ENCODE results near the gene CARM1. TPM values are rescaled to one million over a fixed set of nuclear protein-coding genes. Genes with fewer than 3 reads are reported as not detected.

CARM1 gene
- total RNA-seq, 2 donors from 2014 or later, result 15.3 to 19.8 TPM

DNA sequence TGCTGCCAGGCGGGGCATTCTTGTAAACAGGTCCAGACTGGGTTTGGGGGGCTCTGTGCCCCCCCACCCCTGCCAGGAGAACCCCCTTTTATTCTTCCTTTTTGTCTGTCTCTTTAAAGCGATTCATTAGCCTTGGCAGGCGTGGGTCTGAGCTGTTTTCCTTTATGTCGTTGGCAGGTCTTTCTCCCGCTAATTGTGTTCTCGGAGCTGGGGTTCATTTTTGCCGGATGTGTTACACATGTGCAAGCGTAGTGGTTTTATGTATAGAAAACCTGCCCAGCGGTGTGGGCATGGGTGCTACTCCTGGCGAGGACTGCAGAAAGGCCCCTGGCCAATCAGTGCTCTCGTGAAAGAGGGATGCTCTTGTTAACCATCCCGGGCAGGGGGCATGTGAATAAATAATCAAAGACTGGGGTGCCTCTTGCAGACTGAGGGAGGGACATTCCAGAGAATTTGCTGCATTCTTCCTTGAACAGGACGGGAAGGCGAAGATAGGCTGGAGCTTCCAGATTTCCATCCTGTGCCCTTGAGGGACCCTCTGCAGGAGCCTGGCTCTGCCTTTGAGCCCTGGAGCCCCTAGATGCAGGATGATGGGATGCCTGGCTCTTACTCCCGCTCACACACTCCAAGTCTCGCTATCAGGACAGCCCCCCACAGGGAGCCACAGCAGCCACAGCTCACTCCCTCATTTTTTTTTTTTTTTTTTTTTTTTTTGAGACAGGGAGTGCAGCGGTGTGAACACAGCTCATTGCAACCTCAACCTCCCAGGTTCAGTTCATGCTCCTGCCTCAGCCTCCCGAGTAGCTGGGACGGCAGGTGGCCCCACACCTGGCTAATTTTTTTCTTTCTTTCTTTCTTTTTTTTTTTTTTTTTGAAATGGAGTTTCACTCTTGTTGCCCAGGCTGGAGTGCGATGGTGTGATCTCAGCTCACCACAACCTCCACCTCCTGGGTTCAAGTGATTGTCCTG lies 14.1 kb downstream of the CARM1 start:
- no peak for DNase-seq (ENCODE audit: low spot score)
- Histone ChIP-seq H3K27me3 (no peaks in the 10 kb centered on the region), H3K36me3 (no peaks in the 10 kb centered on the region), H3K27ac (no peak overlapping the region), H3K4me1 (peaks cover 0 to 49% of the 10 kb centered on the region in 2 donors), H3K9me3 (no peaks in the 10 kb centered on the region), H3K4me3 (no peak overlapping the region)
- TF ChIP-seq, protein P1, sequence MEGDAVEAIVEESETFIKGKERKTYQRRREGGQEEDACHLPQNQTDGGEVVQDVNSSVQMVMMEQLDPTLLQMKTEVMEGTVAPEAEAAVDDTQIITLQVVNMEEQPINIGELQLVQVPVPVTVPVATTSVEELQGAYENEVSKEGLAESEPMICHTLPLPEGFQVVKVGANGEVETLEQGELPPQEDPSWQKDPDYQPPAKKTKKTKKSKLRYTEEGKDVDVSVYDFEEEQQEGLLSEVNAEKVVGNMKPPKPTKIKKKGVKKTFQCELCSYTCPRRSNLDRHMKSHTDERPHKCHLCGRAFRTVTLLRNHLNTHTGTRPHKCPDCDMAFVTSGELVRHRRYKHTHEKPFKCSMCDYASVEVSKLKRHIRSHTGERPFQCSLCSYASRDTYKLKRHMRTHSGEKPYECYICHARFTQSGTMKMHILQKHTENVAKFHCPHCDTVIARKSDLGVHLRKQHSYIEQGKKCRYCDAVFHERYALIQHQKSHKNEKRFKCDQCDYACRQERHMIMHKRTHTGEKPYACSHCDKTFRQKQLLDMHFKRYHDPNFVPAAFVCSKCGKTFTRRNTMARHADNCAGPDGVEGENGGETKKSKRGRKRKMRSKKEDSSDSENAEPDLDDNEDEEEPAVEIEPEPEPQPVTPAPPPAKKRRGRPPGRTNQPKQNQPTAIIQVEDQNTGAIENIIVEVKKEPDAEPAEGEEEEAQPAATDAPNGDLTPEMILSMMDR (IDR thresholded peaks at IDR 0.05), result no peak

DNA sequence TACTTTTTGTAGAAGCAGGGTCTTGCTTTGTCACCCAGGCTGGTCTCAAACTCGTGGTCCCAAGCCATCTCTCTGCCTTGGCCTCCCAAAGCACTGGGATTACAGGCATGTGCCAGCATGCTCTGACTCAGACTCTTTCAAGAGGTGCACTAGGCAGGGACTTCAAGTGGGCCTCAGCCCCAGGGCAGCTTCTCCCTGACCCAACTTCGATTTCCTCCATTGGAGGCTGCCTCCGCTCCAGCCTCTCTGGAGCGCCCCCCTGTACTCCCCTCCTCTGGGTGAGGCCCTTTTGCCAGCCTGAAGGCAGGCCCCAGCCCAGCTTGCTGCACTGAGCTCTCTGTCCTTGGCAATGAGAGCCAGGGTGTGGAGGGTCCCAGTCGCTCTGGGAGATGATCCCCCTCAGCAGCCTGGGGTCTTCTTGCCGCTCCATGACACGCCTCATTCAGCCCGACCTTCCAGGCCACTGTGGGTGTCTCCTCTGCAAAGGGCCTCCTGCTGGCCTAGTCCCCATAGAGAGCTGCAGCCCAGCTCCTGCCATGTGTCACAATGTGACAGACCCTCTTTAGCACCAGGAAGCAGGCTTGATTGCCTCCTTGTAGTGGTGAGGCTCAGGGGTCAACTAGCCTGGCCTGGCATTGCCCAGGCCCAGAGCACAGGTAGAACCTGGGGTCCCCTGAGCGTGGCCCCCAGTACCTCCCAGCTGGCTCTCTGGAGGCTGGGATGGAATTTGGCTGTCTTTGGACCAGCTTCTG lies 16.4 kb downstream of the CARM1 start:
- H3K4me1 ChIP-seq, result peaks cover 0 to 48% of the 10 kb centered on the region in 2 donors
- TF ChIP-seq, protein P1 (IDR thresholded peaks at IDR 0.05), result no peak
- H3K9me3 ChIP-seq, result no peaks in the 10 kb centered on the region

DNA sequence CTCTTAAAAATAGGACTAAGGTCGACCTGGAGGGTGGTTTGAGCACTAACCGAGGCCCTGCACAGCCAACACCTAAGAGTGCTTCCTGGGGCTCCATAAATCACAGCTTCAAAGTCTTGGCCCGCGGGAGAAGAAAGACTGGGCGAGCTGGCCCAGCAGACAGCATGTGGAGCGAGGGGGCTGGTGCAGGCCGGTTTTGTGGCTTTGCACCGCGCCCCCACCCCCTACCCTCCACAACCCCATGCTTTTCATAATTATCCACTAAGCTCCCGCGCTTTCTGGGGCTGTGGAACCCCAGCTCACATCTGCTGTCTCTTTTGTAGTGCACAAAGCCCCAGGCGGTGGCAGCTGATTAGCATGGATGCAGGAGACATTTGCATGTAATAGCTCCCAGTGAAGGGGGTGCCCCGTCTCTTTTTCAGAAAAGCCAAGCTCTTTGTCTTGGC lies 17.1 kb downstream of the CARM1 start:
- no peak for DNase-seq (ENCODE audit: low spot score)
- Histone ChIP-seq H3K36me3 (no peaks in the 10 kb centered on the region), H3K27ac (no peak overlapping the region), H3K9me3 (no peaks in the 10 kb centered on the region), H3K27me3 (no peaks in the 10 kb centered on the region), H3K4me1 (peaks cover 0 to 54% of the 10 kb centered on the region in 2 donors), H3K4me3 (no peak overlapping the region)
- TF ChIP-seq, protein P1 (IDR thresholded peaks at IDR 0.05), result no peak

More for the DNA sequence above, 16.4 kb downstream of the CARM1 start:
- DNase-seq (ENCODE audit: low spot score), result no peak
- Histone ChIP-seq H3K27me3 (no peaks in the 10 kb centered on the region), H3K27ac (no peak overlapping the region), H3K36me3 (no peaks in the 10 kb centered on the region), H3K4me3 (no peak overlapping the region)

DNA sequence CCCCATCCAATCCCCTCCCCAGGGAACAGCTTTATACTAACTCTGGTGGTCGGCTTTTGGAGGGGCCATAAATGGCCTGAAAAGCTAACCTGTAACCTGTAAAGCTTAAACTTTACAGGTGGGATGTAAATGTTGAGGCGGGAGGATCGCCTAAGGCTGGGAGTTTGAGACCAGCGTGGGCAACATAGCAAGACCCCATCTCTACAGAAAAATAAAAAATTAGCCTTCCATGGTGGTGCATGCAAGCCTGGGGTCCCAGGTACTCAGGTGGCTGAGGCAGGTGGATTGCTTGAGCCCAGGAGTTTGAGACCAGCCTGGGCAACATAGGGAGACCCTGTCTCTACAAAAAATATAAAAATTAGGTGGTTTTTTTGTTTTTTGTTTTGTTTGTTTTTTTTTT lies 18.5 kb downstream of the CARM1 start:
- peaks cover 0 to 56% of the 10 kb centered on the region in 2 donors for H3K4me1 ChIP-seq
- no peaks in the 10 kb centered on the region for H3K9me3 ChIP-seq

DNA sequence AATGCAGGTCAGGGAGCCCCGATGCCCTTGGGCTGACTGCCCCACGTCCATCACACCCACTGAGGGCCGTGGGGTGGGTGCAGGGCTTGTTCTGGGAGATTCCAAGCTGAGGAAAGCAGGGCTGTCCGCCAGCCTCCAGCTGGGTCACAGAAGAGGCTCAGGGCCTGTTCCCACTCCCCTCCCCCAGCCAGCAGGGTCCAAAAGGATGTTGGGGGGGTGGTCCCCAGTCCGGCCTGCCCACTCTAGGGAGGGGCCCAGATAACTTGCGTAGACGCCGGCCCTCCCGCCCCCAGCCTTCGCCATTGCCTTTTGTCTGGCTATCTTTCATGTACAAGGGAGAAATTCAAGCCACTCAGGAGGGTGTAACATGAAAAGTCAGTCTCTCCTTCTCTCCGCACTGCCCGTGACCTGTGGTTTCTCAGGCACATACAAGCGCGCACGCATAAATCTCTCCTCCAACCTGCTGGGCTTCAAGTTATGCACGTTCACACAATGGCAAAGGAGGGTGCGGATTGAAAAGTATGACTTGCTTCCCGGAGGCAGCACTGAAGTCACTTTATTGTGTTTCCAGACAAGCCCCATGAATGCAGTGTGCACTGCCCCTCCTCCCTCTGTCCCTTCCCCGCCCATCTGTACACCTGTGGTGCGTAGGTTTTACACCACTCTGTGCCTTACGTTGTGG lies 20.2 kb downstream of the CARM1 start:
- no peak overlapping the region for H3K4me3 ChIP-seq
- H3K4me1 ChIP-seq, result peaks cover 0 to 64% of the 10 kb centered on the region in 2 donors

More for the DNA sequence above, 18.5 kb downstream of the CARM1 start:
- Histone ChIP-seq H3K4me3 (no peak overlapping the region), H3K36me3 (no peaks in the 10 kb centered on the region), H3K27ac (no peak overlapping the region), H3K27me3 (no peaks in the 10 kb centered on the region)
- DNase-seq (ENCODE audit: low spot score), result no peak
- TF ChIP-seq, protein P1 (IDR thresholded peaks at IDR 0.05), result no peak

More for the DNA sequence above, 20.2 kb downstream of the CARM1 start:
- TF ChIP-seq, protein P1 (IDR thresholded peaks at IDR 0.05), result no peak
- H3K27me3 ChIP-seq, result no peaks in the 10 kb centered on the region
- DNase-seq (ENCODE audit: low spot score), result no peak
- no peaks in the 10 kb centered on the region for H3K9me3 ChIP-seq
- no peak overlapping the region for H3K27ac ChIP-seq
- no peaks in the 10 kb centered on the region for H3K36me3 ChIP-seq
